IMR-90 (cell line): ENCODE measurements around the gene TMEM129. TPM values are rescaled to one million over a fixed set of nuclear protein-coding genes. Genes with fewer than 3 reads are reported as not detected.

Source experiments
- ATAC-seq: fragments of 200-7000 bp; cut with Tn5 transposase; 2 replicates; pipeline ENCODE4 v1.9.1; 2020; ENCODE audit warnings: low read depth, mild to moderate bottlenecking, moderate library complexity
- BruUV-seq: library from RNA; stranded (reverse); fragments of 400-500 nt; replicated peaks from 2 replicates; lab custom pipeline; 2021; lab: Mats Ljungman, UMichigan
- CTCF ChIA-PET: fragments of 300-600 bp; formaldehyde crosslinking; extraction: SDS; loops from one replicate; lab custom pipeline; 2021; ENCODE audit warnings: antibody characterized with exemption; lab: Yijun Ruan, JAX
- POLR2A ChIA-PET: fragments of 300-600 bp; sonication (Branson Sonifier 250); formaldehyde crosslinking; loops from one replicate; lab custom pipeline; 2022; ENCODE audit warnings: antibody characterized with exemption; ENCODE audit not compliant: unreplicated experiment; lab: Charles Lee
- DNase-seq: peaks from one replicate; pipeline ENCODE4 v3.0.0; 2013
- H2AFZ ChIP-seq: replicated peaks from 2 replicates; pipeline ENCODE3; 2013; ENCODE audit warnings: low read length, mild to moderate bottlenecking; ENCODE audit not compliant: poor library complexity
- H2AK5ac ChIP-seq: 2 replicates; pipeline ENCODE4 v1.6.1; 2013; ENCODE audit warnings: low read depth, low read length, inconsistent platforms
- H2AK9ac ChIP-seq: replicated peaks from 2 replicates; pipeline ENCODE3; 2013; ENCODE audit warnings: mild to moderate bottlenecking, low read depth, low read length, moderate library complexity; ENCODE audit not compliant: poor library complexity
- H2BK120ac ChIP-seq: 2 replicates; pipeline ENCODE4 v1.6.1; 2013; ENCODE audit warnings: low read depth, low read length, inconsistent platforms
- H2BK15ac ChIP-seq: 3 replicates; pipeline ENCODE4 v1.6.1; 2013; ENCODE audit warnings: low read depth, low read length, inconsistent platforms
- H2BK20ac ChIP-seq: 2 replicates; pipeline ENCODE4 v1.6.1; 2013; ENCODE audit warnings: low read depth, mild to moderate bottlenecking, inconsistent platforms, low read length, moderate library complexity
- H2BK5ac ChIP-seq: 2 replicates; pipeline ENCODE4 v1.6.1; 2013; ENCODE audit warnings: mild to moderate bottlenecking, low read depth, low read length, inconsistent platforms; ENCODE audit not compliant: poor library complexity, severe bottlenecking
- H3K14ac ChIP-seq: replicated peaks from 2 replicates; pipeline ENCODE4 v1.6.1; 2013; ENCODE audit warnings: low read depth, low read length, inconsistent platforms
- H3K18ac ChIP-seq: 2 replicates; pipeline ENCODE4 v1.6.1; 2013; ENCODE audit warnings: low read depth, low read length, control low read depth
- H3K23ac ChIP-seq: 2 replicates; pipeline ENCODE4 v1.6.1; 2013; ENCODE audit warnings: low read depth, low read length, inconsistent platforms
- H3K27ac ChIP-seq: 2 replicates; pipeline ENCODE4 v1.5.1; 2013; ENCODE audit warnings: mild to moderate bottlenecking, control low read depth, low read length; ENCODE audit not compliant: insufficient read depth
- H3K27me3 ChIP-seq: 2 replicates; pipeline ENCODE4 v1.6.1; 2013; ENCODE audit warnings: low read length; ENCODE audit not compliant: control insufficient read depth, insufficient read depth
- H3K36me3 ChIP-seq: 2 replicates; pipeline ENCODE4 v1.6.1; 2013; ENCODE audit warnings: low read length, mixed read lengths; ENCODE audit not compliant: control insufficient read depth, insufficient read depth
- H3K4ac ChIP-seq: 2 replicates; pipeline ENCODE4 v1.6.1; 2013; ENCODE audit warnings: low read depth, low read length, inconsistent platforms
- H3K4me1 ChIP-seq: 2 replicates; pipeline ENCODE4 v1.6.1; 2013; ENCODE audit warnings: low read length, mixed read lengths; ENCODE audit not compliant: control insufficient read depth, insufficient read depth
- H3K4me2 ChIP-seq: 2 replicates; pipeline ENCODE4 v1.6.1; 2013; ENCODE audit warnings: low read depth, mild to moderate bottlenecking, control low read depth, low read length, moderate library complexity
- H3K4me3 ChIP-seq: 2 replicates; pipeline ENCODE4 v1.5.1; 2013; ENCODE audit warnings: low read depth, mild to moderate bottlenecking, control low read depth, low read length, moderate library complexity; ENCODE audit not compliant: insufficient read depth
- H3K56ac ChIP-seq: 2 replicates; pipeline ENCODE4 v1.6.1; 2013; ENCODE audit warnings: low read length, inconsistent platforms; ENCODE audit not compliant: insufficient read depth; ENCODE audit errors: extremely low read depth
- H3K79me1 ChIP-seq, 2 experiments: 2 replicates each; pipeline ENCODE4 v1.6.1; 2013; ENCODE audit warnings: low read length in 2 of 2, inconsistent platforms in 1 of 2, low read depth in 1 of 2
- H3K9ac ChIP-seq: 2 replicates; pipeline ENCODE4 v1.6.1; 2013; ENCODE audit warnings: low read depth, low read length, control low read depth
- H3K9me1 ChIP-seq: 2 replicates; pipeline ENCODE4 v1.6.1; 2013; ENCODE audit warnings: low read length, inconsistent platforms; ENCODE audit not compliant: insufficient read depth
- H3K9me3 ChIP-seq: 2 replicates; pipeline ENCODE4 v1.6.1; 2013; ENCODE audit warnings: low read length; ENCODE audit not compliant: control insufficient read depth, insufficient read depth
- H4K20me1 ChIP-seq: 2 replicates; pipeline ENCODE4 v1.6.1; 2013; ENCODE audit warnings: low read length, inconsistent platforms; ENCODE audit not compliant: insufficient read depth
- H4K5ac ChIP-seq: 2 replicates; pipeline ENCODE4 v1.6.1; 2013; ENCODE audit warnings: mild to moderate bottlenecking, low read depth, low read length, control low read depth
- H4K8ac ChIP-seq, 2 experiments: 2 replicates each; pipeline ENCODE4 v1.6.1; 2013; ENCODE audit warnings: low read depth in 2 of 2, low read length in 2 of 2, control low read depth in 1 of 2, inconsistent platforms in 1 of 2
- H4K91ac ChIP-seq: 2 replicates; pipeline ENCODE4 v1.6.1; 2013; ENCODE audit warnings: low read depth, low read length, inconsistent platforms; ENCODE audit not compliant: insufficient read depth
- CTCF ChIP-seq: conservative IDR thresholded peaks from 2 replicates; pipeline ENCODE4 v1.5.1; 2012; ENCODE audit warnings: mild to moderate bottlenecking, low read depth, low read length, improper control_type of control experiment
- ELK1 ChIP-seq: fragments of 150-350 bp; IDR thresholded peaks from 2 replicates; pipeline ENCODE4 v1.6.1; 2016; ENCODE audit warnings: low read depth, mild to moderate bottlenecking, low read length, moderate library complexity, borderline replicate concordance
- FOS ChIP-seq: fragments of 150-350 bp; IDR thresholded peaks from 2 replicates; pipeline ENCODE4 v1.6.1; 2016; ENCODE audit warnings: low read depth, low read length
- MAFK ChIP-seq: IDR thresholded peaks from 2 replicates; pipeline ENCODE4 v1.6.1; 2012; ENCODE audit warnings: low read depth, low read length, improper control_type of control experiment
- MAZ ChIP-seq: IDR thresholded peaks from 2 replicates; pipeline ENCODE4 v1.6.1; 2012; ENCODE audit warnings: low read depth, mild to moderate bottlenecking, low read length, improper control_type of control experiment, moderate library complexity, borderline replicate concordance
- MXI1 ChIP-seq: IDR thresholded peaks from 2 replicates; pipeline ENCODE4 v1.6.1; 2012; ENCODE audit warnings: low read depth, mild to moderate bottlenecking, low read length, moderate library complexity, borderline replicate concordance
- NFE2L2 ChIP-seq: fragments of 150-350 bp; IDR thresholded peaks from 2 replicates; pipeline ENCODE4 v1.6.1; 2016; ENCODE audit warnings: low read depth, mild to moderate bottlenecking, low read length
- POLR2A ChIP-seq: IDR thresholded peaks from 2 replicates; pipeline ENCODE4 v1.6.1; 2012; ENCODE audit warnings: mild to moderate bottlenecking, low read depth, low read length
- RAD21 ChIP-seq: IDR thresholded peaks from 2 replicates; pipeline ENCODE4 v1.6.1; 2012; ENCODE audit warnings: low read length, improper control_type of control experiment
- RFX5 ChIP-seq: IDR thresholded peaks from 2 replicates; pipeline ENCODE4 v1.8.0; 2012; ENCODE audit warnings: low read depth, mild to moderate bottlenecking, low read length, moderate library complexity
- SMC3 ChIP-seq: fragments of 150-350 bp; IDR thresholded peaks from 2 replicates; pipeline ENCODE4 v1.6.1; 2016; ENCODE audit warnings: low read depth, mild to moderate bottlenecking, antibody characterized with exemption, low read length, moderate library complexity
- USF2 ChIP-seq: fragments of 150-350 bp; IDR thresholded peaks from 2 replicates; pipeline ENCODE4 v1.6.1; 2017; ENCODE audit warnings: mild to moderate bottlenecking, antibody characterized with exemption, low read length, low read depth
- WGBS, 2 experiments: methylation state at CpG; one replicate each; pipeline versions ENCODE4 v1.1.5 to v1.1.7; 2013; ENCODE audit warnings: missing lambda C conversion rate in 2 of 2; ENCODE audit not compliant: insufficient read length in 1 of 2; ENCODE audit errors: extremely low coverage in 2 of 2; 5-methylcytosine and 5-hydroxymethylcytosine counted together
- dilution Hi-C: fragments of 300-500 bp; cut with HindIII; formaldehyde crosslinking; loops from one replicate; pipeline ENCODE4 v1.14.3; 2018; ENCODE audit warnings: low sequenced_read_pairs; ENCODE audit not compliant: unreplicated experiment
- in situ Hi-C: fragments of 300-500 bp; cut with MboI; formaldehyde crosslinking; loops from 3 replicates; pipeline ENCODE4 v1.14.3; 2019; ENCODE audit warnings: low sequenced_read_pairs, inconsistent platforms, mixed read lengths
- intact Hi-C: fragments of 100-400 bp; cut with micrococcal nuclease; formaldehyde crosslinking; loops from 2 replicates; pipeline ENCODE4 v1.10.0; 2022
- polyA plus RNA-seq, 3 experiments: library from polyadenylated mRNA; depleted of rRNA; stranded (reverse); fragments of >200 nt; gene quantifications; 2 replicates each; pipeline ENCODE4 v1.2.3, GENCODE V29; 2012; ENCODE audit warnings: low replicate concordance in 1 of 3
- total RNA-seq: library from RNA; depleted of rRNA; stranded (reverse); fragments of >200 nt; gene quantifications from 2 replicates; pipeline ENCODE4 v1.2.3, GENCODE V29; 2012

TMEM129 gene
- total and polyA plus RNA-seq, 2 of the 4 experiments (the other 2 are of a cell fraction) = 6.6 to 26.6 TPM

GRCh38 chr4:1751155-1751918, 30.2 kb upstream of the TMEM129 start:
- H3K9ac ChIP-seq = no peak overlapping the region
- H2BK120ac ChIP-seq = no peak overlapping the region
- BruUV-seq = no TSS peak
- H3K36me3 ChIP-seq = no peaks in the 10 kb centered on the region
- no peaks in the 10 kb centered on the region for H3K9me1 ChIP-seq
- H3K23ac ChIP-seq = no peak overlapping the region
- no peak overlapping the region for H2BK15ac ChIP-seq
- in situ Hi-C loops = no loop called here
- H4K5ac ChIP-seq = no peak overlapping the region
- H2BK20ac ChIP-seq = no peak overlapping the region
- TF ChIP-seq RAD21 (no peak), ELK1 (no peak), POLR2A (no peak), MXI1 (no peak), USF2 (no peak), MAFK (no peak), RFX5 (no peak), SMC3 (no peak), CTCF (no peak), NFE2L2 (no peak), FOS (no peak), MAZ (no peak)
- intact Hi-C loops = no loop called here
- ATAC-seq (no peak), DNase-seq (no peak)
- H2AK5ac ChIP-seq = no peak overlapping the region
- no peak overlapping the region for H3K4ac ChIP-seq
- H4K91ac ChIP-seq = no peak overlapping the region
- no peak overlapping the region for H2AK9ac ChIP-seq
- no peaks in the 10 kb centered on the region for H3K79me1 ChIP-seq
- dilution Hi-C loops = no loop called here
- no peak overlapping the region for H3K18ac ChIP-seq
- H3K27ac ChIP-seq = no peak overlapping the region
- no peak overlapping the region for H3K4me3 ChIP-seq
- 77% methylated on average over 21 of the region's 31 CpGs; no CpG with 5 or more reads in 1 of the 2 experiments for WGBS, 2 experiments
- H3K4me1 ChIP-seq = no peaks in the 10 kb centered on the region
- H2BK5ac ChIP-seq = no peak overlapping the region
- H2AFZ ChIP-seq = no peak overlapping the region
- POLR2A ChIA-PET = no interaction called here
- no peaks in the 10 kb centered on the region; the same call in 1 of the 2 replicates for H3K27me3 ChIP-seq
- CTCF ChIA-PET = no interaction called here
- H4K8ac ChIP-seq = no peak overlapping the region
- H3K14ac ChIP-seq = no peak overlapping the region
- H3K56ac ChIP-seq = no peak overlapping the region
- no peaks in the 10 kb centered on the region; the same call in 1 of the 2 replicates for H4K20me1 ChIP-seq
- H3K9me3 ChIP-seq = no peaks in the 10 kb centered on the region
- H3K4me2 ChIP-seq = no peak overlapping the region
